Natural killer cell treated with Interleukin-12 subunit alpha and Interleukin-12 subunit beta and Interleukin-15 and Interleukin-18, amount 100 ng/mL, for 72 hours (primary cell): ENCODE measurements around the gene LGI2. TPM values are rescaled to one million over a fixed set of nuclear protein-coding genes. Genes with fewer than 3 reads are reported as not detected.
A peak's percentile ranks its signal among the peaks of the same experiment; 100 is the strongest.

Source experiments
- ATAC-seq, 2 donors: fragments of 150-1000 bp; cut with Tn5 transposase in 1 of 2; sonication (Bioruptor Pico), chemical (Tn5 transposase) in 1 of 2; 2 replicates each; pipeline ENCODE4 v1.10.0; 2021
- DNase-seq: peaks from one replicate; pipeline ENCODE4 v3.0.0; 2022; ENCODE audit warnings: low spot score
- H3K27ac Mint-ChIP-seq, 2 donors: 1 replicate in 1 of 2; 2 replicates in 1 of 2; pipeline ENCODE4 v1.8.0; 2022; ENCODE audit warnings: mixed read lengths in 2 of 2, mild to moderate bottlenecking in 1 of 2, moderate library complexity in 1 of 2
- H3K27me3 Mint-ChIP-seq, 2 donors: 1 replicate in 1 of 2; 2 replicates in 1 of 2; pipeline ENCODE4 v1.8.0; 2022; ENCODE audit warnings: mixed read lengths in 2 of 2
- H3K36me3 Mint-ChIP-seq: one replicate; pipeline ENCODE4 v1.8.0; 2022; ENCODE audit warnings: mixed read lengths
- H3K4me1 Mint-ChIP-seq, 2 donors: 1 replicate in 1 of 2; 2 replicates in 1 of 2; pipeline ENCODE4 v1.8.0; 2022; ENCODE audit warnings: low read depth in 2 of 2, mixed read lengths in 2 of 2, mild to moderate bottlenecking in 1 of 2
- H3K4me3 Mint-ChIP-seq: one replicate; pipeline ENCODE4 v1.8.0; 2022; ENCODE audit warnings: mixed read lengths
- H3K9me3 Mint-ChIP-seq: 2 replicates; pipeline ENCODE4 v1.8.0; 2022; ENCODE audit warnings: mixed read lengths
- total RNA-seq, 2 donors: library from RNA; stranded (reverse); gene quantifications; one replicate each; pipeline ENCODE4 v1.2.3, GENCODE V29; 2022

Gene LGI2
- total RNA-seq, 2 donors from 2014 or later, result not detected

DNA sequence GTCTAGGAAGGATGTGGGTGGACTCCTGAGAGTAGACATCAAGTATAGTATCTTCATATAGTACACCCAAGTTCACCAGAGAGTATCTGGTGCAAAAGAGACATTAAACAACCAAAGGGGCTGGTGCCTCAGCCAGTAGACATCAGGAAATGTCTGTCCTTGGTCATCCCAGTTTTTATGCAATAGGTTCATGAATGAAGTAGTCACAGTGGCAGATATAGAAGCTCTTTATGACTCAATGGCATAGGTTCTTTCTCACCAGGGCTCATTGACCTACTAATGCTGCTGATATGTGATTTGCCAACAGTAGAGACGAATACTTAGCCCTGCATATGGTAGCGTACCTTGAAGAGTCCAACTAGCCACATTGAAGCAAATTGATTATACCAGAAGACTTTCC is 72.9 kb downstream of the LGI2 start:
- H3K27me3 Mint-ChIP-seq, result no peaks in the 10 kb centered on the region
- no peak overlapping the region for H3K4me3 Mint-ChIP-seq
- no peaks in the 10 kb centered on the region for H3K36me3 Mint-ChIP-seq
- ATAC-seq (no peak), DNase-seq (no peak)
- no peak overlapping the region for H3K27ac Mint-ChIP-seq
- H3K4me1 Mint-ChIP-seq, result no peaks in the 10 kb centered on the region
- peaks cover 8% of the 10 kb centered on the region for H3K9me3 Mint-ChIP-seq

DNA sequence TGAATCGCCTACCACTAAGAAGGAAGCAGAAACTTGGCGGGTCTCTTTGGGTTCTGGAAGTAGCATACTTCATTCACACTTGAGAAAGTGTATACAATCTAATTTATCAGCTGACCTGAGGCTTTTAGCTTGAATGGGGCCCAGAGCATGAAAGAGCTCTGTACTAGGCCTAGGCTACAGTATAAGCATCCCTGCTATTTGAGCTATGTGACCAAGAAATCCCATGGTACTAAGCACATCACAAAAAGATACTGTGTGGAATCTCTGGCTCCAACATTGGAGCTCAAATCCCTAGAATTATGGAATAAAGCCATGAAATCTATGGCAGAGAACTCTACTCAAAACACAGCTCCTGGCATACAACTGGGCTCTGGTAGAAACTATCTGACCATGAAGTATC is 74.0 kb downstream of the LGI2 start:
- Mint-ChIP-seq H3K9me3 (peaks cover 8% of the 10 kb centered on the region), H3K4me1 (no peaks in the 10 kb centered on the region), H3K27ac (no peak overlapping the region), H3K27me3 (no peaks in the 10 kb centered on the region), H3K36me3 (no peaks in the 10 kb centered on the region), H3K4me3 (no peak overlapping the region)
- ATAC-seq, result no peak
- no peak for DNase-seq

DNA sequence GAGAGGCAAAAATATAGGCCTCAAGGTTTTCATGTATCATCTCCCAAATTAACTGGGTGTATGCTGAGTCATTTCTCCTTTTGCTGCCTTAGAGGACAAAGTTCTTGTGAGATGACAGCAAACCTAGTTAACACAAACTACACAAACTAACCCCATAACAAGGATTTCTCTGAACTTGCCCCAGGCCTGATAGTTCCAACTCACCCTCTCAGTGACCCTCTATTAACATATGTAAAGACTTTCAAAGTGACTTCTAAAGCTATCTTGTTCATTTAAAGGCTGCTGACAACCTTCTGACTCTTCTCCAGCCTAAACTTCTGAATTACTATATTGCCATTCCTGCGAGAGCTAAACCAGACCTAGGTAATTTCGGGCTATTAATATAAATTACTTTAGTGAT is 74.7 kb downstream of the LGI2 start:
- Mint-ChIP-seq H3K4me1 (no peaks in the 10 kb centered on the region), H3K27me3 (no peaks in the 10 kb centered on the region), H3K9me3 (peaks cover 8% of the 10 kb centered on the region), H3K36me3 (no peaks in the 10 kb centered on the region), H3K4me3 (no peak overlapping the region), H3K27ac (no peak overlapping the region)
- ATAC-seq, result no peak
- DNase-seq, result no peak

DNA sequence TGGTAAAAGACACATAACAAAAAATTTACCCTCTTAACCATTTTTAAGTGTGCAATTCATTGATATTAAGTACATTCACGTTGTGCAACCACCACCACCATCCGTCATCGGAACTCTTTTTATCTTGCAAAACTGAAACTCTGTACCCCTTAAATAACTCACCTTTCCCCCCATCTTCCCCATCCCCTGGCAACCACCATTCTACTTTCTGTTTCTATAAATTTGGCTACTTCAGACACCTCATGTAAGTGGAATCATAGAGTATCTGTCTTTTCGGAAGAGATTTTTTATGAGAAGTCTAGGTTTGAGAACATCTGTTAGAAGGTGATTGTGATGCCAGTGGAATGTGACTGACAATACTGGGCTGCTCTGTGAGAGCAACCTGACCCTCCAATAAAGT is 78.1 kb downstream of the LGI2 start:
- H3K4me3 Mint-ChIP-seq, result no peak overlapping the region
- no peaks in the 10 kb centered on the region for H3K36me3 Mint-ChIP-seq
- no peak for DNase-seq
- no peaks in the 10 kb centered on the region for H3K9me3 Mint-ChIP-seq
- H3K27me3 Mint-ChIP-seq, result no peaks in the 10 kb centered on the region
- H3K4me1 Mint-ChIP-seq, result no peaks in the 10 kb centered on the region
- no peak overlapping the region for H3K27ac Mint-ChIP-seq
- ATAC-seq, result no peak

DNA sequence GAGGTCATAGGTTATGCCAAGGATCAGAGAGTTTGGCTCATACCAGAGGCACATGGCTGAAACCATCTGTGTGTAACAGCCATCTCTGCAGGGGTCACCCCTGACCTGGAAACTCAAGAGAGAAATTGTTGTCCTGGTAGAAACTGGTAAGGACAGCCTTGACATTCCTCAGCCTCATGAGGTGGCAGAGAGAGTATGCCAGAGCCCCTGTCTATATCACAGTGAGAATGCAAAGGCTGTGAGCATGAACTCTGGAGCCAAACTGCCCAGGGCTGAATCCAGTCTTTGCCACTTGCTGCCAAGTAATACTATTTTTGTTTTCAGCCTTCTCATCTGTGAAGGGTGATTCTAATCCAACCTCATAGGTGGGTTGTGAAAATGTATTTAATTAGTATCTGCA is 80.8 kb downstream of the LGI2 start:
- H3K36me3 Mint-ChIP-seq, result no peaks in the 10 kb centered on the region
- no peak for DNase-seq
- ATAC-seq, result peak in 1 of 2 donors; percentile 24
- H3K27me3 Mint-ChIP-seq, result no peaks in the 10 kb centered on the region
- H3K27ac Mint-ChIP-seq, result no peak overlapping the region
- no peak overlapping the region for H3K4me3 Mint-ChIP-seq
- no peaks in the 10 kb centered on the region for H3K4me1 Mint-ChIP-seq
- no peaks in the 10 kb centered on the region for H3K9me3 Mint-ChIP-seq

Other genes starting within 250 kb of the LGI2 start
- gene SOD3, start 235.4 kb downstream of the LGI2 start, total RNA-seq, result not detected
- not detected for gene CCDC149, start 117.9 kb downstream of the LGI2 start, total RNA-seq
- gene SEPSECS, start 129.5 kb upstream of the LGI2 start, total RNA-seq, result 10 to 100 TPM; 11.3 to 11.7 TPM
- 10 to 100 TPM; 31.2 to 31.3 TPM for gene PI4K2B, start 203.1 kb upstream of the LGI2 start, total RNA-seq